Neuron (in vitro differentiated cells): ENCODE measurements around the gene PACS1.

Source experiments
- H2AFZ ChIP-seq: one replicate; pipeline ENCODE4 v1.6.1; 2013; ENCODE audit warnings: low read depth, mild to moderate bottlenecking, inconsistent platforms, low read length, moderate library complexity
- H3K27me3 ChIP-seq: one replicate; pipeline ENCODE4 v1.6.1; 2013; ENCODE audit warnings: low read length; ENCODE audit not compliant: insufficient read depth
- H3K36me3 ChIP-seq: one replicate; pipeline ENCODE4 v1.6.1; 2013; ENCODE audit warnings: low read length; ENCODE audit not compliant: insufficient read depth
- H3K4me1 ChIP-seq: one replicate; pipeline ENCODE4 v1.6.1; 2013; ENCODE audit warnings: low read length; ENCODE audit not compliant: insufficient read depth
- H3K4me3 ChIP-seq: 2 replicates; pipeline ENCODE4 v1.5.1; 2013; ENCODE audit warnings: mild to moderate bottlenecking, low read length, moderate library complexity
- H3K9me3 ChIP-seq: one replicate; pipeline ENCODE4 v1.6.1; 2013; ENCODE audit warnings: low read length

Gene PACS1

GRCh38 chr11:66157182-66157864 lies 87.3 kb downstream of the PACS1 start:
- Histone ChIP-seq H3K27me3 (no peaks in the 10 kb centered on the region), H3K4me3 (no peak overlapping the region), H2AFZ (no peak overlapping the region), H3K36me3 (no peaks in the 10 kb centered on the region), H3K9me3 (peaks cover 3% of the 10 kb centered on the region), H3K4me1 (no peaks in the 10 kb centered on the region)

GRCh38 chr11:66158156-66158555 lies 88.1 kb downstream of the PACS1 start:
- Histone ChIP-seq H3K4me3 (no peak overlapping the region), H3K4me1 (no peaks in the 10 kb centered on the region), H3K36me3 (no peaks in the 10 kb centered on the region), H3K9me3 (no peaks in the 10 kb centered on the region), H3K27me3 (no peaks in the 10 kb centered on the region), H2AFZ (no peak overlapping the region)

- Histone ChIP-seq H3K4me3 (no peak overlapping the region), H3K9me3 (no peaks in the 10 kb centered on the region), H3K4me1 (no peaks in the 10 kb centered on the region), H3K36me3 (no peaks in the 10 kb centered on the region), H3K27me3 (no peaks in the 10 kb centered on the region), H2AFZ (no peak overlapping the region)
These were observed 89.4 kb downstream of the PACS1 start for GRCh38 chr11:66159324-66159984.

GRCh38 chr11:66160709-66161108 lies 90.6 kb downstream of the PACS1 start:
- Histone ChIP-seq H3K36me3 (no peaks in the 10 kb centered on the region), H3K4me3 (no peak overlapping the region), H3K4me1 (no peaks in the 10 kb centered on the region), H2AFZ (no peak overlapping the region), H3K9me3 (no peaks in the 10 kb centered on the region), H3K27me3 (no peaks in the 10 kb centered on the region)

- H3K27me3 ChIP-seq, result no peaks in the 10 kb centered on the region
- peaks cover 2% of the 10 kb centered on the region for H3K9me3 ChIP-seq
- no peaks in the 10 kb centered on the region for H3K4me1 ChIP-seq
- H3K4me3 ChIP-seq, result no peak overlapping the region
- no peak overlapping the region for H2AFZ ChIP-seq
- no peaks in the 10 kb centered on the region for H3K36me3 ChIP-seq
These were observed 98.2 kb downstream of the PACS1 start for GRCh38 chr11:66168289-66168688.

- H3K27me3 ChIP-seq, result no peaks in the 10 kb centered on the region
- no peak overlapping the region for H3K4me3 ChIP-seq
- no peak overlapping the region for H2AFZ ChIP-seq
- peaks cover 2% of the 10 kb centered on the region for H3K9me3 ChIP-seq
- no peaks in the 10 kb centered on the region for H3K4me1 ChIP-seq
- H3K36me3 ChIP-seq, result no peaks in the 10 kb centered on the region
These were observed 102.1 kb downstream of the PACS1 start for GRCh38 chr11:66172146-66172545.

GRCh38 chr11:66176650-66177049 lies 106.6 kb downstream of the PACS1 start:
- Histone ChIP-seq H3K4me3 (no peak overlapping the region), H3K36me3 (no peaks in the 10 kb centered on the region), H3K9me3 (peaks cover 2% of the 10 kb centered on the region), H2AFZ (no peak overlapping the region), H3K4me1 (no peaks in the 10 kb centered on the region), H3K27me3 (no peaks in the 10 kb centered on the region)

- H3K4me3 ChIP-seq, result no peak overlapping the region
- no peaks in the 10 kb centered on the region for H3K4me1 ChIP-seq
- H3K36me3 ChIP-seq, result no peaks in the 10 kb centered on the region
- H2AFZ ChIP-seq, result no peak overlapping the region
- H3K9me3 ChIP-seq, result no peaks in the 10 kb centered on the region
- no peaks in the 10 kb centered on the region for H3K27me3 ChIP-seq
These were observed 108.1 kb downstream of the PACS1 start for GRCh38 chr11:66178183-66178582.

- Histone ChIP-seq H2AFZ (no peak overlapping the region), H3K36me3 (no peaks in the 10 kb centered on the region), H3K4me3 (no peak overlapping the region), H3K27me3 (no peaks in the 10 kb centered on the region), H3K9me3 (no peaks in the 10 kb centered on the region), H3K4me1 (peaks cover 7% of the 10 kb centered on the region)
These were observed 108.8 kb downstream of the PACS1 start for GRCh38 chr11:66178871-66179270.

- no peaks in the 10 kb centered on the region for H3K27me3 ChIP-seq
- H3K36me3 ChIP-seq, result no peaks in the 10 kb centered on the region
- H3K4me3 ChIP-seq, result no peak overlapping the region
These were observed 111.7 kb downstream of the PACS1 start for GRCh38 chr11:66181632-66182315.

GRCh38 chr11:66183494-66184048 lies 113.5 kb downstream of the PACS1 start:
- peaks cover 8% of the 10 kb centered on the region for H3K4me1 ChIP-seq
- no peaks in the 10 kb centered on the region for H3K27me3 ChIP-seq
- H3K4me3 ChIP-seq, result no peak overlapping the region

More at GRCh38 chr11:66181632-66182315, 111.7 kb downstream of the PACS1 start:
- peaks cover 8% of the 10 kb centered on the region for H3K4me1 ChIP-seq
- H3K9me3 ChIP-seq, result no peaks in the 10 kb centered on the region
- no peak overlapping the region for H2AFZ ChIP-seq

GRCh38 chr11:66184728-66185127 lies 114.7 kb downstream of the PACS1 start:
- no peak overlapping the region for H3K4me3 ChIP-seq
- no peak overlapping the region for H2AFZ ChIP-seq
- H3K4me1 ChIP-seq, result peaks cover 8% of the 10 kb centered on the region
- no peaks in the 10 kb centered on the region for H3K36me3 ChIP-seq
- no peaks in the 10 kb centered on the region for H3K27me3 ChIP-seq
- H3K9me3 ChIP-seq, result no peaks in the 10 kb centered on the region

More at GRCh38 chr11:66183494-66184048, 113.5 kb downstream of the PACS1 start:
- no peaks in the 10 kb centered on the region for H3K9me3 ChIP-seq
- H2AFZ ChIP-seq, result no peak overlapping the region
- no peaks in the 10 kb centered on the region for H3K36me3 ChIP-seq

- H3K36me3 ChIP-seq, result no peaks in the 10 kb centered on the region
- no peak overlapping the region for H3K4me3 ChIP-seq
- H2AFZ ChIP-seq, result no peak overlapping the region
These were observed 116.4 kb downstream of the PACS1 start for GRCh38 chr11:66186470-66186869.

More at GRCh38 chr11:66186470-66186869, 116.4 kb downstream of the PACS1 start:
- Histone ChIP-seq H3K9me3 (no peaks in the 10 kb centered on the region), H3K27me3 (no peaks in the 10 kb centered on the region), H3K4me1 (peaks cover 8% of the 10 kb centered on the region)
